BE2C (cell line): ENCODE data around the gene FASTKD3.

Source experiments
- DNase-seq: peaks from one replicate; pipeline ENCODE4 v3.0.0-alpha.2; 2020
- H3K27me3 ChIP-seq: fragments of 250-450 bp; sonication (Bioruptor Pico); 2 replicates; pipeline ENCODE4 v1.5.1; 2020; ENCODE audit warnings: mild to moderate bottlenecking
- H3K36me3 ChIP-seq: fragments of 250-450 bp; sonication (Bioruptor Pico); 2 replicates; pipeline ENCODE4 v1.5.1; 2020; ENCODE audit warnings: mild to moderate bottlenecking
- H3K4me1 ChIP-seq: fragments of 250-450 bp; sonication (Bioruptor Pico); 2 replicates; pipeline ENCODE4 v1.5.1; 2020
- H3K4me3 ChIP-seq: 2 replicates; pipeline ENCODE4 v1.5.1; 2011; ENCODE audit warnings: low read depth, low read length
- H3K9me3 ChIP-seq: fragments of 250-450 bp; sonication (Bioruptor Pico); 2 replicates; pipeline ENCODE4 v1.5.1; 2020
- TF ChIP-seq, protein P1 (sequence below): IDR thresholded peaks from 2 replicates; pipeline ENCODE4 v1.5.1; 2012; ENCODE audit warnings: mild to moderate bottlenecking, low read depth, low read length

Gene FASTKD3

DNA sequence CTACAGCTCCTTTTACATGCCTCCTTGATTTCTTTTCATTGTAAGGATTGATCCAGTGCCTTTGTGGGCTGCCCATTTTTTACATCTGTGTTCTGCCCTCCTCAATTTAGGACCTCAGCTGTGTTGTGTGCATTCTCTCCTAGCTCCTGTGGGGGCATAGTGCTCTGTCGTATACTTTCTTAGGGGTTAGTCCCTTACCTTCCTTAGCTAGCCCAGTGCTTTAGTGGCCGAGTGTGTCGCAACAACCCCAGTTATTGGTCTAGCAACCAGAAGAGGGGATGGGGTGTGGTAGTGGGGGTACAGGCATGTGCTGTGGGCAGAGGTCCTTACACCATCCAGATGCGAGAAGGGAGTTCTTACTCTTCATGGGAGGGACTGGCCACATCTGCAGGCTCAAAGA lies 12.3 kb upstream of the FASTKD3 start:
- DNase-seq = no peak
- Histone ChIP-seq H3K4me3 (no peak overlapping the region), H3K4me1 (no peaks in the 10 kb centered on the region; the same call in 1 of the 2 replicates), H3K9me3 (no peaks in the 10 kb centered on the region), H3K36me3 (peaks cover 78% of the 10 kb centered on the region), H3K27me3 (no peaks in the 10 kb centered on the region)
- TF ChIP-seq, protein P1, sequence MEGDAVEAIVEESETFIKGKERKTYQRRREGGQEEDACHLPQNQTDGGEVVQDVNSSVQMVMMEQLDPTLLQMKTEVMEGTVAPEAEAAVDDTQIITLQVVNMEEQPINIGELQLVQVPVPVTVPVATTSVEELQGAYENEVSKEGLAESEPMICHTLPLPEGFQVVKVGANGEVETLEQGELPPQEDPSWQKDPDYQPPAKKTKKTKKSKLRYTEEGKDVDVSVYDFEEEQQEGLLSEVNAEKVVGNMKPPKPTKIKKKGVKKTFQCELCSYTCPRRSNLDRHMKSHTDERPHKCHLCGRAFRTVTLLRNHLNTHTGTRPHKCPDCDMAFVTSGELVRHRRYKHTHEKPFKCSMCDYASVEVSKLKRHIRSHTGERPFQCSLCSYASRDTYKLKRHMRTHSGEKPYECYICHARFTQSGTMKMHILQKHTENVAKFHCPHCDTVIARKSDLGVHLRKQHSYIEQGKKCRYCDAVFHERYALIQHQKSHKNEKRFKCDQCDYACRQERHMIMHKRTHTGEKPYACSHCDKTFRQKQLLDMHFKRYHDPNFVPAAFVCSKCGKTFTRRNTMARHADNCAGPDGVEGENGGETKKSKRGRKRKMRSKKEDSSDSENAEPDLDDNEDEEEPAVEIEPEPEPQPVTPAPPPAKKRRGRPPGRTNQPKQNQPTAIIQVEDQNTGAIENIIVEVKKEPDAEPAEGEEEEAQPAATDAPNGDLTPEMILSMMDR = no peak

DNA sequence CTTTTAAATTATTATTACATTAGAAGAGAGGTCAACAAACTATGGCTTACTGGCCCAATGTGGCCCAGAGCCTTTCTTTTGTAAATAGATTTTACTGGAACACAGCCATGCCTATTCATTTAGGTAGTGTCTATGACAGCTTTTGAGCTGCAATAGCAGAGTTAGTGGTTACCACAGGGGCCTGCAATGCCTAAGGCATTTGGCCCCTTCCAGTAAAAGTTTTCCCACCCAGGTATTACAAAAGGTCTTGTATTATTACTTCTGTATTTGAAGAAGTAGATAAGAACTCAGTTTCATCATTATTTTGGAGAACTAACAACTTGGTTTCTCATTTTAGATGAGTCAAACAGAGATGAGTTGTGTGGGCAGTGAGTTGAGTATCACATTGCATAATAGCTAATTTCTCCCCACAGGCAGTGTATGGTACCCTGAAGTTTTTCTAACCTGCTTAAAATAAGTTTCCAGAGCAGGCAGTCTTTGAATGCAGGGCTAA lies 9.6 kb upstream of the FASTKD3 start:
- H3K36me3 ChIP-seq = peaks cover 73% of the 10 kb centered on the region
- H3K9me3 ChIP-seq = no peaks in the 10 kb centered on the region
- no peak overlapping the region for H3K4me3 ChIP-seq
- DNase-seq = no peak
- no peaks in the 10 kb centered on the region; the same call in 1 of the 2 replicates for H3K4me1 ChIP-seq
- TF ChIP-seq, protein P1 = no peak
- no peaks in the 10 kb centered on the region for H3K27me3 ChIP-seq

DNA sequence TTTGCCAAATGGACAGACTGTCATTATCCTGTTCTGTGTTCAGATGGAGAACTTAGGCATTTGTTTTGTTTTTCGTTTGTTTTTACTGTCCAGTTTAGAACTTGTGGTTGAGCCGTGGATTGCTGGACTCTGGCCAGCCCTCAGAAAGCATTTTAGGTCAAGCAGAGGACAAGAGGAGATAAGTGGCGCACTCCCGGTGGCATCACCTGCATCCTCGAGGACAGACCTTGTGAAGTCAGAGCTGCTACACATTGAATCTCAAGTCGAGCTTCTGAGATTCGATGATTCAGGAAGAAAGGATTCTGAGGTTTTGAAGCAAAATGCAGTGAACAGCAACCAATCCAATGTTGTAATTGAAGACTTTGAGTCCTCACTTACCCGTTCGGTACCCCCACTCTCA lies 9.0 kb upstream of the FASTKD3 start:
- Histone ChIP-seq H3K27me3 (no peaks in the 10 kb centered on the region), H3K9me3 (no peaks in the 10 kb centered on the region), H3K4me3 (no peak overlapping the region), H3K4me1 (no peaks in the 10 kb centered on the region; the same call in 1 of the 2 replicates), H3K36me3 (peaks cover 72% of the 10 kb centered on the region)
- no peak for DNase-seq
- TF ChIP-seq, protein P1 = no peak

DNA sequence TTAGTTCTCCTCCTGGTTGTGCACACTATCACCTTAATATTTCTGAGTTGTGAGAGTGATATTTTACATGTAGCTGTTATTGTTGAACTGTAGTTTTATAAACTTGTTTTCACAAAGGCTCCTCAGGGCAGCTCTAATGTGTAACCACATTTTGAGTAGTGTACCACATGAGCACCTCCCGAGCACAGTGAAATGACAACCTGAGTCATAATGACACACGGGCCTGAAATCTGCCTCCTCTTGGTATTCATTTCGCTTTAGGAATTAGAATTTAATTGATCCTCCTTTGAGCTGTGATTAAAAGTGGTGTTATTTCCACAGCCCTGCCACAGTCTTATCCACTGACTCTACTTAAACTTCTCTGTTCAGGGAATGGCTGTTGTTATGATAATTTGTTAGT lies 8.0 kb upstream of the FASTKD3 start:
- Histone ChIP-seq H3K9me3 (no peaks in the 10 kb centered on the region), H3K36me3 (peaks cover 68% of the 10 kb centered on the region), H3K27me3 (no peaks in the 10 kb centered on the region), H3K4me3 (no peak overlapping the region), H3K4me1 (no peaks in the 10 kb centered on the region; the same call in 1 of the 2 replicates)
- TF ChIP-seq, protein P1 = no peak
- DNase-seq = no peak

DNA sequence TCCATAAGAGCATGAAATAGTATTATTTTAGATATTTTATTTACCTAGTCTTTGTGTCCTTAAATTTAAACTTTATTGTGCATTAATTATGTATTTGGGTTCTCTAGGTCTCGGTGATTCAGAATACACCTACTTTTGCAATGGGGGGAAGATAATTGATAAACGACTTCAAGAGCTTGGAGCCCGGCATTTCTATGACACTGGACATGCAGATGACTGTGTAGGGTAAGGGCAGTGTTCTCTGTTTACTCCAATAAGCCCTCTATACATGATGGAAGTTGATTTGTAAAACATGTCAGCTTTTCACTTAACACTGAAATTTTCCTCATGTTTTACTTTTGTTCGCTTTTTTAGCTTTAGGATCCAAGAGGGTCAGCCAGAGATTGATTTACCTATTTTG lies 6.3 kb upstream of the FASTKD3 start:
- H3K4me1 ChIP-seq = no peaks in the 10 kb centered on the region; the same call in 1 of the 2 replicates
- H3K4me3 ChIP-seq = no peak overlapping the region
- no peak for DNase-seq
- peaks cover 56% of the 10 kb centered on the region for H3K36me3 ChIP-seq
- TF ChIP-seq, protein P1 = no peak
- H3K27me3 ChIP-seq = no peaks in the 10 kb centered on the region
- no peaks in the 10 kb centered on the region for H3K9me3 ChIP-seq

DNA sequence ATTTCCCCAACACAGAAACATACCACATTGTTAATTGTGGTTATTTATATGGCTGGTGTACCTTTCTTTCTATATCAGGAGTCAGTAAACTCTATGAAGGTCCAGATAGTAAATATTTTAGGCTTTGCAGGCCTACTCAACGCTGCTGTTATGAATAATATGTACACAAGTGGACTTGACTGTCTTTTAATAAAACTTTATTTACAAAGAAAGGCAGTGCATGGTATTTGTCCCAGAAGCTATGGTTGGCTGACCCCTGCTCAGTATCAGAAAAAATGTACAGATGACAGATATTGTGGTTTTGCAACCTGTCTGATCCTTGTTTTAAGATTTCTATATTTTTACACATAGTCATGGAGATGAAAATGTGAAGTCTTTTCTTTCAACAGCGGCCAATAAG lies 5.8 kb upstream of the FASTKD3 start:
- no peak overlapping the region for H3K4me3 ChIP-seq
- TF ChIP-seq, protein P1 = no peak

More for the DNA sequence above, 5.8 kb upstream of the FASTKD3 start:
- no peaks in the 10 kb centered on the region for H3K9me3 ChIP-seq
- no peaks in the 10 kb centered on the region; the same call in 1 of the 2 replicates for H3K4me1 ChIP-seq
- H3K27me3 ChIP-seq = no peaks in the 10 kb centered on the region
- peaks cover 51% of the 10 kb centered on the region for H3K36me3 ChIP-seq
- DNase-seq = no peak
